Endometrial microvascular endothelial cells (primary cell): ENCODE data around the gene NIPSNAP2. TPM values are rescaled to one million over a fixed set of nuclear protein-coding genes. Genes with fewer than 3 reads are reported as not detected.
"Not testable (repeated sequence)": the region's sequence is repeated elsewhere in the genome, so short reads cannot be mapped to it uniquely, and the experiment has no call there.

ENCODE experiments used
- in situ Hi-C: cut with HindIII; loops from 2 replicates; pipeline ENCODE4 v1.10.0; 2017; ENCODE audit warnings: low sequenced_read_pairs, low pct_unique_long_range_greater_than_20kb; ENCODE audit errors: inconsistent ontology term
- total RNA-seq: library from RNA; depleted of rRNA; stranded (reverse); fragments of >200 nt; gene quantifications from one replicate; pipeline ENCODE4 v1.2.3, GENCODE V29; 2015; ENCODE audit errors: inconsistent ontology term

NIPSNAP2 gene
- total RNA-seq, 1 donor from 2014 or later = 54.8 TPM

DNA sequence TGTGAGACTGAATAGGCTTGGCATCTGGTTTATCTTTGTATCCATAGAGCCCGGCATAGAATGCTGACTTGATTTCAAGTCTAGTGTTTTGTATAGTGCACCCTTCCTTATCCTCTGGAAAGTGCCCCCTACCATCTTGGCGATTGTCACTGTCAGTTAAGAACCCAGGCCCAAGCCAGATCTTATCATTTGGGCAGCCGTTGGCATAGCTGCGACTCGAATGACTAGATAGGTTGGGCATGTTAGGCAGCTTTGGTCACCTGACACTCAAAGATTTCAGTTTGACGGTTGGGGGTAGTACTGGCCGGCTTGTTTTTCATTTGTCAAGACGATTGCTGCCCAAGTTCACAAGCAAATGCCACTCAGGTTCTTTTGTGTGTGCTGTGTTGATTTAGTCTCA lies 6.6 kb downstream of the NIPSNAP2 start:
- in situ Hi-C loops = no loop called here

DNA sequence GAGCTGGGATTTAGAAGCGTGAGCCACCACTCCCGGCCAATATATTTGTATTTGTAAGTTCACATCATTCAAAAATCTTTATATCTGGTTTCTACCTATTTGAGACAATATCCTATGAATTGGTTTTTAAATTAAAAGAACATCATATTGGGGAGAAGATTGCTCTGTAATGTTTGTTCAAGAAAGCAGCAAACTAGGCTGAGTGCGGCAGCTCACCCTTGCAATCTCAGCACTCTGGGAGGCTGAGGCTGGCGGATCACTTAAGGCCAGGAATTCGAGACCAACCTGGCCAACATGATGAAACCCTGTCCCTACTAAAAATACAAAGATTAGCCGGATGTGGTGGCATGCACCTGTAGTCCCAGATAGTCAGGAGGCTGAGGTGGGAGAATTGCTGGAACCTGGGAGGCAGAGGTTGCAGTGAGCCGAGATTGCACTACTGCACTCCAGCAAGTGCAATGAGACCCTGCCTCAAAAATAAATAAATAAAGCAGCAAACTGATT lies 9.4 kb downstream of the NIPSNAP2 start:
- in situ Hi-C loops = no loop called here

DNA sequence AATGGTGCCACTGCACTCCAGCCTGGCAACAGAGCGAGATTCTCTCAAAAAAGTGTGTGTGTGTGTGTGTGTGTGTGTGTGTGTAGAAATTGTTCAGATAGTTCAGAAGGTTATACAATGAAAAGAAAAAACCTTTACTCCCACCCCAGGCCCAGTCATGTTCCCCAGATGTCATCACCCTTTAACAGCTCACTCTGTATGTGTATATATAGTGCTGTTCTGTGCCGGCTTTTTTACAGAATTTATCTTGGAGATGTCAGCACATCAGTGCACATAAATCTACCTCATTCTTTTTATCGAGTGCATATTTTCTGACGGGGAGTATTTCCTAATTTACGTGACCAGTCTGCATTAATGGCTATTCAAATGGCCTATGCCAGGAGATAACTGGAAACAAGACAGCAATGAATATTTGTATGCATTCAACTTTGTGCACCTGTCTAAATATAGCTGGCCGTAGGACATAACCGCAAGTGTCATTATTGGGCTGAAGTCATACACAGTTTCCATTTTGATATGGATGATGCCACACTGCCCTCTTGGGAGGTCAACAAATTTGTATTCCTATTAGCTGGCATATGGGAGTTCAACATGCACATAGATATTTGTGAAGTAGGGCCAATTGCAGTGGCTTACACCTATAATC lies 11.7 kb downstream of the NIPSNAP2 start:
- in situ Hi-C loops = no loop called here

DNA sequence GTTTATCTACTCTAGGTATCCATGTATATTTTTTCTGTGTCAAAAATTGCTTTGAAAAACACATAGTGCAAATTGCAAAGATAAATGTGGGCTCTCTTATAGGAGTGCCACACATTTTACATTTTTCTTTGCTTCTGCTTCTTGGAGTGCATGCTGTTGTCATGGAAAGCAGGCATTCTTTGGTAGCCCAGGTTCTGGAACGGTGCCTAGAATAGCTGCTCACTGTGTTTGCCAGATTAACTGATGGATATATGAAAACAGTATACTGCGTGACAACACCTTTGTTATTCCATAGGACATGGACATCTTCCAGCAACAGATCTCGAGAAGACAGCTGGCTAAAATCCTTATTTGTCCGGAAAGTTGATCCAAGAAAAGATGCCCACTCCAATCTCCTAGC lies 13.4 kb downstream of the NIPSNAP2 start:
- in situ Hi-C loops = no loop called here

DNA sequence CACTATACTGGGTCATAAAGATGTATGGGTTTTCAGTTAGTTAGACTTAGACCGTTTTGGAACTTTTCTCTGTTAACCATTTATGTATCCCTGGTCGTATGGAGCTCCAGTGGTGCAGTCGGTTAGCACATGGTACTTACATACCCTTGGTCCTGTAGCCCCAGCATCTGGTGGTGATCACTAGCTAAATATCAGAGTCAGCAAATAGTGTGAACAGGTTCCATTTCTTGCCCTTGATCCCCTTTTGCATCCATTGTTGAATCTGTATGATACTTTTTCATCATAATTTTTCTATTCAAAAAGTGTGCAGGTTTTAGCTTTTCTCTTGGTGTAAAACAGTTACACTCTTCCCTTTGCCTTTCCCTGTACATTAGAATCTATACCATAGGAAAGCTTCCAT lies 15.9 kb downstream of the NIPSNAP2 start:
- in situ Hi-C loops = no loop called here

DNA sequence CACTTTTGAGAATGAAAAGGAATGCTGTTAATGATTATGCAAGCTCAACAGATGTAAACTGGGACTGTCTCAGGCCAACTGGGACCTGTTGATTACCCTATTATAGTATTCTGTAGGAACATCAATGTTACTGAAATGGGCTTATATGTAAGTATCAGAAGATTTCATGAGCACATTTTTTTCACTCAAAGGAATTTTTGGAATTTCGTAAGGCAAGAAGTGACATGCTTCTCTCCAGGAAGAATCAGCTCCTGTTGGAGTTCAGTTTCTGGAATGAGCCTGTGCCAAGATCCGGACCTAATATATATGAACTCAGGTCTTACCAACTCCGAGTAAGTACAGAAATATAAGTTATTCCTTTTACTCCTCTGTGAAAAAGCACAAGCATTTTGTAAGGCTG lies 19.2 kb downstream of the NIPSNAP2 start:
- in situ Hi-C loops = no loop called here

DNA sequence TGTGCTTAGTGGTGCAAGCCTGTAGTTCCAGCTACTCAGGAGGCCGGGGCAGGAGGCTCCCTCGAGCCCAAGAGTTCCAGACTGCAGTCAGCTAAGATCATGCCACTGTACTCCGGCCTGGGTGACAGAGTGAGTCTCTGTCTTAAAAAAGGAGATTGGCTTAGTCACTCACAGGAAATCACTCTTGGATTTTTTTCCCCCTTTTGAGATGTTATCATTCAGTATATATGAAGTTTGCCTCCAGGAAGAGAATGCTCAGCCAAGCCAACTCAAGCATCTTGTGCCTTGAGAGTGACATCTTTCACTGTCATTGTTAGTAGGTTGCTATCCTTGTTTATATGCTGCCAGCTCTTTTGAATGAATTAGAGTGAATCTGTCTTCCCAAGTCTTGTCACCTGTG lies 28.0 kb downstream of the NIPSNAP2 start:
- in situ Hi-C loops = no loop called here

DNA sequence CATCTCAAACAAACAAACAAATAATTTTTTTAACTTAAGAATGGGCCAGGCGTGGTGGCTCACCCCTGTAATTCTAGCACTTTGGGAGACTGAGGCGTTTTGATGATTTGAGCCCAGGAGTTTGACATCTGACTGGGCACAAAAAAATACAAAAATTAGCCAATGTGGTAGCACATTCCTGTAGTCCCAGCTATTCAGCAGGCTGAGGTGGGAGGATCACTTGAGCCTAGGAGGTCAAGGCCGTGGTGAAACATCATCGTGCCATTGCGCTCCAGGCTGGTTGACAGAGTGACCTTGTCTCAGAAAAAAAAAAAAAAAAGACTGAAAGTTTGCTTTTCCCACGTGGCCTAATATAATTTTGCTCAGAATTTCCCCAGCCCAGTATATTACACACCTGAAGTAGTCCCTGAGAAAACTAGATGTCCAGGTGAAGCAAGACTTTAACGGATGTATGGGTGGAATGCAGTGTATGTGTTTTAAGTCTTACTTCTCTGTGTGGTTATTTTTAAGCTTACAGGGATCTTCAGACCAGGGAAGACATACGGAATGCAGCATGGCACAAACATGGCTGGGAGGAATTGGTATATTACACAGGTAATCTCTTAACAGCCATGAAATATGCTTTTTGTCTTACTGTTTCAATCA lies 32.6 kb downstream of the NIPSNAP2 start:
- in situ Hi-C loops = no loop called here

DNA sequence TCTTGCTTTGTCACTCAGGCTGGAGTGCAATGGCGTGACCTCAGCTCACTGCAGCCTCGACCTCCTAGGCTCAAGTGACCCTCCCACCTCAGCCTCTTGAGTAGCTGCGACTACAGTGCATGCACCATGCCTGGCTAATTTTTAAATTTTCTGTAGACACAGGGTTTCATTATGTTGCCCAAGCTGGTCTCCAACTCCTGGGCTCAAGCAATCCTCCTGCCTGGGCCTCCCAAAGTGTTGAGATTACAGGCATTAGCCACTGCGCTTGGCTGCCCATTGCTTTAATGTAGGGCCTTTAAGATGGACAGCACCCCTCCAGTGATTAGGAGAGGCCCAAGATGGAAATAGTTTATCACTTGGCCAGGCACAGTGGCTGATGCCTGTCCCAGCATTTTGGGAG lies 39.4 kb downstream of the NIPSNAP2 start:
- in situ Hi-C loops = no loop called here

DNA sequence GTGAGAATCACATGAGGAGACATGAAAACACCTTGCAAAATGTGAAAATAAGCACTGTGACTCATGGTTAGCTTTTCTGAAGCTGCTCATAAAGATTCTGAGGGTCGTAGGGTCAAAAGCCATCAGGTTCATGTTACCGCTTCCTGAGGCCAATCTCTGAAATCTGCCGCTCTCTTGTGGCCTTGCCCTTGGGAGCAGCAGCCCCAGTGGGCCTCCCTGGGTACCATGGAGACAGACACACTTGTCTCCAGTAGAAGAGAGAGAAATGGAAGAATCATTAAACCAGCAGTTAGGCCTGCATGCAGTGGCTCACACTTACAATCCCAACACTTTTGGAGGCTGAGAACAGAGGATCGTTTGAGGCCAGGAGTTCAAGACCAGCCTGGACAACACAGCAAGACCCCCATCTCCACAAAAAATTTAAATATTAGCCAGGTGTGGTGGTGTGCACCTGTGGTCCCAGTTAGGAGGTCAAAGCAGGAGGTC lies 42.8 kb downstream of the NIPSNAP2 start:
- in situ Hi-C loops = no loop called here

DNA sequence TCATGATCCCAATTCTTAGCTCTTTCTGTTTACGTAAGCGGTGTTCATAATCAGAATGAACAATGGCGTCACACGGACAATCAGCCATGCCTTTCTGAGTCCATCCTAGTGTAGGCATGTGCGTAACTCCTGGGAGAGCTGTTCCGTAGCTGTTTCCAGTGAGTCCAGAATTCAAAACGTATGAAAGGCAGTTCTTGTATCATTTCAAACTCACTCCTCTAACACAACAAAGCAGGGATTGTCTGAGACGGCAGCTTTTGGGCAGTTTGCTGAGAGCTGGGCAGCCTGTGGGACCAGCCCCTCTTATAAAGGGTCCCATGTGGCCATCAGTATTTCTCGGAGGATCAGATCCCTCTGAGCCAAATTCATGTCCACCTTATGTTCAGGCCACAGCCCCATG lies 43.5 kb downstream of the NIPSNAP2 start:
- in situ Hi-C loops = no loop called here

DNA sequence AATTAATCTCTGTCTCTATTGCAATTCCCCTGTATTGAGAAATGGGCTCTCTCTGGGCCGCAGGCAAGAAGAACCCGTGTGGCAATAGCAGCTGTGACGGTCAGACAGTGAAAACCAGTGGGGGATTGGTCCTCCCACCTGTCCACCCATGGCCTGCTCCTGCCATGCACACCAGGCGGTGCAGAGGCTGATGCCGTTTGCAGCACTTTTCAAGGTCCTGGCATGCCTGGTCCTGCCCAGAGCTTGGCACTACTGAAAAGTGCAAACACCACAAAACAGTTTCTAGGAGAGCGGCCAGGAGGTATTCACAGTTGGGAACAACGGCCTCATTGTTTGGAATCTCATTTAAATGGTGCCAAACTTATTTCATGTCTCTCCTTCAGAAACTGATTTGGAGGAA lies 45.3 kb downstream of the NIPSNAP2 start:
- in situ Hi-C loops = no loop called here

DNA sequence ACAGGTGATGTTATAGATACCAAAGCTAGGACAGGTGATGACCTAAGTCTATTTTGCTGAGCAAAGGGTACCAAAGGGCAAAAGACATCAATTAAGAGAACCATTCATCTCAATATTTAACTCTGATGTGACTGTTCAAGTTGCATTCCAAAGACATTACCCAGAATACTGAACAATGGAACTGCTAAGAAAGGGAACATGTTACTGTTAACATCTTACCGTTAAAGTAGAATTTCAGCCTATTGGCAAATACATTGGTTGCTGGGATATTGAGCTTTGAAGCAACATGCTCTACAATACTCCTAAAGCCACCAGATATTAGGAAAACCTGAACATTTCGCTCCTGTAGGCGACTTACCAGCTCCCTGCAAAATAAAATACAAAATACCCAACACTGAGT lies 52.6 kb downstream of the NIPSNAP2 start:
- in situ Hi-C loops = not testable (repeated sequence)

DNA sequence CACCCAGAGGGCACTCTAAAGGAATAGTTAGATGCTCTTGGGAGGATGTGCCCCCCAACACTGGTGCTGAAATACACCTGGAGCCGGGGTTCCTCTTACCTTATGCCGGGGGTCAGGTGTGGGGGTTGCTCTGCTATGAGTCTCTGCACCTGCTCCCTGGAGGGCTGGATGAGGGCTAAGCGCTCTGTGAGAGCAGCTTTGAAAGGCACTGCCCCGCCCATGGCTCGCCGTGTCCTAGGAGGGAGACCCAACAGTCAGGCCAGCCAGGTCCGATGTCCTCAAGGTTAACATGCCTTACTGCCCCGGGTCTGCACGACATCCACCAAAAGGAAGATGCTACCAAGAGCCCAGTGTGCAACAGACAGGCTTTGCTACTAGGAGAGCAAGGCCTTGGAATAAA lies 55.1 kb downstream of the NIPSNAP2 start:
- in situ Hi-C loops = no loop called here

DNA sequence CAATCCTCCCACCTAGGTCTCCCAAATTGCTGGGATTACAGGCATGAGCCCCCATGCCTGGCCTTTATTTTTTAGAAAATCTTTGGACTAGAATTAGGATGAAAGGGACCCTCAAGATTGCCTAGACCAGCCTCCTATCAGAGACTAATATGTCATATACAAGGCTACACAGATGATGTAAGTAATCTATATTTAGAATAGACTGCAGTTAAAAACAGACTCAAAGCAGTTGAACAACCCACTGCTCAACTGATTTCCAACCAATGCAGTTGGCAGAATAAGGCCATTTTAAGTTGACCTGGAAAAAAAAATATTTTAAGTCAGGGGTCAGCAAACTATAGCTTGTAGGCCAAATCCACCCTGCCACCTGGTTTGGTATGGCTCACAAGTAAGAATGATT lies 59.1 kb downstream of the NIPSNAP2 start:
- in situ Hi-C loops = no loop called here

DNA sequence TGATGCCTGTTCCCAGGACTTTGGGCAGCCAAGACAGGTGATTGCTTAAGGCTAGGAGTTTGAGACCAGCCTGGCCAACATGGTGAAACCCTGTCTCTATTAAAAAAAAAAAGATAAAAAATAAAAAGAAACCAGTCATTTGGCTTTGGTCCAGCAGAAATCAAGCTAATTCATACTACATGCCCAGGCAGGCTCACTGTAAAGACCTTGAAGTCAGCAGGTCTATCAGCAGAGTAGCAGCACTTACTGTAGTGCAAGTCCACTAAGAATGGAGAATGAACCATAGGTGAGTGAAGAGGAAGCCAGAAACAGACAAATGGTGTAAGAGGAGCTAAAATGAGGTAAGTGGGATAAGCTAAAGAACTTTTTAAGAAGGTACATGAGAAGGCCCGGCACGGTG lies 62.2 kb downstream of the NIPSNAP2 start:
- in situ Hi-C loops = no loop called here

DNA sequence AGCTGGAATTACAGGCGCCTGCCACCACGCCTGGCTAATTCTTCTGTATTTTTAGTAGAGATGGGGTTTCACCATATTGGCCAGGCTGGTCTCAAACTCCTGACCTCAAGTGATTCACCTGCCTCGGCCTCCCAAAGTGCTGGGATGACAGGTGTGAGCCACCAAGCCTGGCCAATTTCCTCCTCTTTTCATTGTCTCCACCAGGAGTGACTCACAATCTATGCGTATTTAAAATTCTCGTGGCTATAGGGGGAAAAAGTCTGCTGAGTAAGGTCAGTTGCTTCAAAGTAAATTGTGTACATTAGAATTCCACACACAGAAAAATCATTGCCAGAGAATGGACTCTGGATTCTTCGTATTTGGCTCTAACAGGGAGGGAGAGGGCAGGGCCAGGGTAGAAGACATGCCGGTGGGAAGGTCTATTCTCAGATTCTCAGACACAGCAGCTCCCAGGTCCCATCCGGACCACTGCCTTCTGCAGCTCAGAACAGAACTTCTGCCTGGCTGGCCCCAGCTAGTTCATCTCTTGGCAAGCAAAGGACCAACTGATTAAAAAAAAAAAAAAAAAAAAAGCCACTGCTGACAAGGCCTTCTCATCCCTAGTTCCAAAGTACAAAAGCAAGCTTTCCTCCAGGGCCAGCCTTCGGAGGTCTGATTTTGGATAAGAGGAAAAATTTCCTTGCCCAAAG lies 64.7 kb downstream of the NIPSNAP2 start:
- in situ Hi-C loops = no loop called here

DNA sequence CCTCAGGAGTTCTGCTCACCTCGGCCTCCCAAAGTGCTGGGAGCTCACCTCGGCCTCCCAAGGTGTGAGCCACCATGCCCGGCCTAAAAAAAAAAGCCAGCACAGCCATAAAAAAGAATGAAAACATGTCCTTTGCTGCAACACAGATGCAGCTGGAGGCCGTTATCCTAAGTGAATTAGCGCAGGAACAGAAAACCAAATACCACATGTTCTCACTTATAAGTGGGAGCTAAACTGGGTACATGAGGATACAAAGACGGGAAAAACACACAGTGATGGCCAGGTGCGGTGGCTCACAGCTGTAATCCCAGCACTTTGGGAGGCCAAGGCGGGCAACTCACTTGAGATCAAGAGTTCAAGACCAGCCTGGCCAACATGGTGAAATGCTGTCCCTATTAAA lies 66.0 kb downstream of the NIPSNAP2 start:
- in situ Hi-C loops = no loop called here

DNA sequence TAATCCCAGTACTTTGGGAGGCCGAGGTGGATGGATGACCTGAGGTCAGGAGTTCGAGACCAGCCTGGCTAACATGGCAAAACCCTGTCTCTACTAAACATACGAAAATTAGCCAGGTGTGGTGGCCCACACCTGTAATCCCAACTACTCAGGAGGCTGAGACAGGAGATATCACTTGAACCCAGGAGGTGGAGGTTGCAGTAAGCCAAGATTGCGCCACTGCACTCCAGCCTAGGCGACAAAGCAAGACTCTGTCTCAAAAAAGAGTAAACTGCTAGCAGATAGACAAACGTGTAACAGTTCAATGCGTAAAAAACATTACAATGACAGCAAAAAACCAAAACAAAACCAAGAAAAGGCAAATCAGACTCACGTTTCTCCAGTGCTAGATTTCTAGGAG lies 67.2 kb downstream of the NIPSNAP2 start:
- in situ Hi-C loops = not testable (repeated sequence)

DNA sequence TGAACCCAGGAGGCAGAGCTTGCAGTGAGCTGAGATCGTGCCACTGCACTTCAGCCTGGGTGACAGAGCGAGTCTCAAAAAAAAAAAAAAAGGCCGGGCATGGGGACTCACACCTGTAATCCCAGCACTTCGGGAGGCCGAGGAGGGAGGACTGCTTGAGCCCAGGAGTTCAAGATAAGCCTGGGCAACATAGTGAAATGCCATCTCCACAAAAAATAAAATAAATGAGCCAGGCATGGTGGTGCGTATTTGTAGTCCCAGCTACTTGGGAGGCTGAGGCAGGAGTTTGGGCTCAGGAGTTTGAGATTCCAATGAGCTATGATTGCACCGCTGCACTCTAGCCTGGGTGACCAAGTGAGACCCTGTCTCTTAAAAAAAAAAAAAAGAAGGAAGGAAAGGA lies 68.2 kb downstream of the NIPSNAP2 start:
- in situ Hi-C loops = not testable (repeated sequence)
